ENCODE measurements around the gene AUH.
"Not testable (repeated sequence)": the region's sequence is repeated elsewhere in the genome, so short reads cannot be mapped to it uniquely, and the experiment has no call there.

The AUH gene

DNA sequence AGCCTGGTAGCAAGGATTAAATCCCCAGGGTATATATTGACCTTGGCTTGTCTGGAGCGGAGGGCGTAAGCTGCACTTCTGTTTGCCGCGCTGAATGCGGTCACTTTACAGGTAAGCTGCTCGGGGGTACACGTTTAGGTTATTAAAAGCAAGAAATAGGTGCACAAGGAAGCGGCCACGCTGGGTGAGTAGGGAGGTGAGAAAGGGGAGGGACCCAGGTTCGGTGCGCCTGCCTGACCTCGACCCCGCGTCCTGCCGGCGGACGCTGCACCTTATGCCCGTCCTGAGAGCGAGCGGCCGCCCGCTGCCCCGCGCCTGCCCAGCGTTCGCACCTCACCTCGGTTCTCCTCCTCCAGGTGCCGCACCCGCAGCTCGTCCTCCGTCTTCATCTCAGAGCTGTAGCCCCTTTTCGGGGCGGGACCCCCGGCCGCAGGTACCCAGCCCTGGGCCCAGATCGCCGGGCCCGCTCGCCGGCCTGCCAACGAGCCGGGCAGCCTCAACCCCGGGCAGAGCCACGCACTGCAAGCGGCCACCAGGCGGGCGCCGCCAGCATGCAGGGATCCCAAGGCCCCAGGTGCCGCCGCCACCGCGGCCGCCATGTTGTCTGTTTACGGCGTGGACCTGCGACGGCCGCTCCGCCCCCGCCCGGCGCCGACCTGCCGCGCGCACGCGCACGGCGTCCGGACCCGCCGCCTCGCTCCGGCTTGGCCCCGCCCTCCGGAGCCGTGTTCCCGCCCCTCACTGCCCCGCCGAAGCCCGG lies at the start of gene AUH:
AUH (minus strand) TSS at position 628 of the 760 bp plus-strand sequence; CDS start at position 599, 29 bp downstream.
- DNase-seq (ENCODE audit: low spot score): peak; percentile 100

- no peak for DNase-seq (ENCODE audit: low spot score)
Observed at GRCh38 chr9:91411096-91411771, 49.5 kb upstream of the AUH start.

DNA sequence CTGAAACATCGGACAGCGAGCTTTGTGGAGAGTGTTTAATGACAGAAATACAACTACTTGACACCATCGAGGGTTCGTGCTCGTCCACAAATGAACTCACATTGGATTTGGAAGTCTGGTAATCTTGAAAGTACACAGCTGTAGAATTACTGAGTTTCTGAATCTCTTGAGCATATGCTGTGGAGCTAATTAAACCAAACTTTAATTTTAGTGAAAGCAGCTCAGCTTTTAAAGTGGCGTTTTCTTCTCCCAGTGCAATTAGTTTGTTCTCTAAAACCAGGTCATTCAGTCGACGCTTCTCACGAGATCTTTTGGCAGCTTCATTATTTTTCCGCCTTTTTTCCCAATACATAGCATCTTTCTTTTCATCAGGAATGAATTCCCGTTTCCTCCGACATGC lies 48.4 kb upstream of the AUH start:
- DNase-seq (ENCODE audit: low spot score): no peak

- no peak for DNase-seq (ENCODE audit: low spot score)
Observed at GRCh38 chr9:91408475-91408874, 46.8 kb upstream of the AUH start.

GRCh38 chr9:91407580-91408318 lies 46.0 kb upstream of the AUH start:
- no peak for DNase-seq (ENCODE audit: low spot score)

- no peak for DNase-seq (ENCODE audit: low spot score)
Observed at GRCh38 chr9:91405343-91406077, 43.8 kb upstream of the AUH start.

DNA sequence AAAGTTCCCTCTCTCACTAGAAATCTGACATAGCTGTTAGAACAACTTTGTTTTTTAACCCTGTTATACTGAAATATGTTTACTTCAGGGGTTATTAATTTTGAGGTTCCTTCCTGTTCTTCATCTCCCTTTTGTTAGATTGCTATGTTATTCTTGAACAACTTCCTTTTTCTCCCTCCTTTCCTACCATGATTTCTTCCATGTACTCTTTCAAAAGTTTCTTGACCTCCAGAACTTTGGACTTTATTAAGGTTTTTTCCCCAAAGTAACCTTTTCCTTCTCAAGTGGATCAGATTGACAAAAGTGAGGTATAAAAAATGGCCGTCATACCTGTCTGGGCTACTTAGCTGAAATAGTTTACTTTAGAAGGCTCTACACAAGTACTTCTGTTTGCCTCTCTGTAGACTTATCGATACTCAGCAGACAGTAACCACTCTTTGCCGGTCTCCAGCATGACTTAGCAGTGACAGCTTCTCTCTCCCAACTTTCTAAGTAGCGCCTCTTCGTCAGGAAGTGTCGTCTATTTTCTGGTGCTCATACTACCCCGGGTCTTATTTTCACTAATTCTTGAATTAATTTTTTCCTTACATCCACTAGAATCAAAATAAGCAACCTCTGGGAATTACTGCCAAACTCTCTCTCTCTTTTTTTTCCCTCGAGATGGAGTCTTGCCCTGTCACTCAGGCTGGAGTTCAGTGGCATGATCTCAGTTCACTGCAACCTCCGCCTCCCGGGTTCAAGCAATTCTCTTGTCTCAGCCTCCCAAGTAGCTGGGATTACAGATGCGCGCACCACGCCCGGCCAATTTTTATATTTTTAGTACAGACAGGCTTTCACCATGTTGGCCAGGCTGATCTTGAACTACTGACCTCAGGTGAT lies 42.2 kb upstream of the AUH start:
- DNase-seq (ENCODE audit: low spot score): no peak

DNA sequence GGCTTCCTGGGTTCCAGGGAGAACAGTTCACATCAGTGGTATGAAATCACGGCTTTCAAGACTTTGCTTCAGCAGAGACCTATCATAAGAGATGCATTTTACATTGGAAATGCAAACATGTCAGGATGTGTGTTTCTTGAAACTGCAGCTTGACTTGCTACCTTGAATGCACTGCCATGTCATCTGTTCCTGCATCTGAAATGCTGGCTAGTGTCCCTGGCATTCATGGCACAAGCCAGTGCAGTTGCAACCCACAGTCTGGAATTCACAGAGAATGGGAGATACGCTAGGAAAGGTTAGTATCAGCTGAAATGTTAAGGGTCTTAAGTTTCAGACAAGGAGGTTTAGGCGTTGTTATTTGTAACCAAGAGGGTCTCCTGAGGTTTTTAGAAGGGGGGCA lies 37.2 kb upstream of the AUH start:
- DNase-seq (ENCODE audit: low spot score): no peak

- peak; percentile 53 for DNase-seq (ENCODE audit: low spot score)
Observed at GRCh38 chr9:91395553-91396471, 34.1 kb upstream of the AUH start.

GRCh38 chr9:91395106-91395552 lies 33.4 kb upstream of the AUH start:
- peak; percentile 32 for DNase-seq (ENCODE audit: low spot score)

GRCh38 chr9:91393826-91394225 lies 32.1 kb upstream of the AUH start:
- no peak for DNase-seq (ENCODE audit: low spot score)

GRCh38 chr9:91392435-91392834 lies 30.7 kb upstream of the AUH start:
- DNase-seq (ENCODE audit: low spot score): no peak

DNA sequence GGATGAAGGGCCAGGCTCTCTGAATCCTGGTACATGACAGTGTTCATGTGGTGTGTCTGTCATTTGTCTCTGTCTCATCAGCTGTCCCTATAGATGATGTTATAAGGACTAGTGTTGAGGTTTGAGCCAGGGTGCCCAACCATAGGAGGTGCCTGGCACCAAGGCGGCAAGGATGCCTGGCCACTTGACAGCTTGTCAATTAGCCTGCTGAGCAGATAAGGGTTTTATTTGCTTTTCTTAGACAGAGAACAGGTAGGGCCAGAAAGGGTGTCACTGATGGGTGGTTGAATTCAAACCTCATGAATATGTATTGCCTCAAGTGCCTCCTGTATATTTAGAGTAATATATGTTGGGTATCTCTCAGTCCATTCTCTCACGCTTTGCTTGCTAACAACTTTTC lies 30.1 kb upstream of the AUH start:
- no peak for DNase-seq (ENCODE audit: low spot score)

DNA sequence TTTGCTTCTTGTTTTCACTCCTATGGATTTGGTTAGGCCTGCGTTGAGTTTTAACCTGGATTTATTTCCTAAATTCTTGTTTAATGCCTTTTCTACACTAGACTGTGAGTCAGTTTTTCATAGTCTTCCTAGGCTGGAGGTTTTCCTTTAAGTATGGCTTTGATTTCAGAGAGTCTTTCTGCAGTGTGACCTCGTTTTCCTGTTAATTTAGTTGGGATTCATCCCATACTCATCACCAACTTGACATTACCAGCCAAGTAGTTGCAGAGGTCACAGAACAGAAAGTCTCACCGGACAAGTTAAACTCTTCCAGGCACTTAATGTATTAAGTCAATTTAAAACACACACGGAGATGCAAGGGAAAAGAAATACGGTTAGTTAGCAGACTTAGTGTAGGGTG lies 29.7 kb upstream of the AUH start:
- DNase-seq (ENCODE audit: low spot score): peak; percentile 28

DNA sequence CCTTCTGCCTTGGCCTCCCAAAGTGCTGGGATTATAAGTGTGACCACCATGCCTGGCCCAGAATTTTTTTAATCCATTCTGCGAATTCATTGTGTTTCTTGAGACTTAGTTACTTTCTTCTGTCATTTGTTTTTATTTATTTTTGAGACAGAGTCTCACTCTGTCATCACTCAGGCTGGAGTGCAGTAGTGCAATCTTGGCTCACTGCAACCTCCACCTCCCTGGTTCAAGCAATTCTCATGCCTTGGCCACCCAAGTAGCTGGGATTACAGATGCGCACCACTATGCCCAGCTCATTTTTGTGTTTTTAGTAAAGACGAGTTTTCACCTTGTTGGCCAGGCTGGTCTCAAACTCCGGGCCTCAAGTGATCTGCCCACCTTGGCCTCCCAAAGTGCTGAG lies 28.0 kb upstream of the AUH start:
- not testable (repeated sequence) for DNase-seq (ENCODE audit: low spot score)

- no peak for DNase-seq (ENCODE audit: low spot score)
Observed at GRCh38 chr9:91386765-91387164, 25.0 kb upstream of the AUH start.

DNA sequence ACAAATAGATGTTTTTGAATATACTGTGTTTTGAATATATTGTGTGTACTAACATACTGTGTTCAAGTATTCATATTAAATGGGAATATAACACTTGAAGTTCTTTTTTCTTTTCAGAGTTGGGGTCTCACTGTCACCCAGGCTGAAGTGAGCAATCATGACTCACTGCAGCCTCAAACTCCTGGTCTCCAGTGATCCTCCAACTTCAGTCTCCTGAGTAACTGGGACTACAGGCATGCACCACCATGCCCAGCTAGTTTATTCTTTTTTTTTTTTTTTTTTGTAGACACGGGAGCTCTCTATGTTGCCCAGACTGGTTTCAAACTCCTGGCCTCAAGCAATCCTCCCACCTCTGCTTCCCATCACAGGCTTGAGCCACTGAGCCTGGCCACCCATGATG lies 23.2 kb upstream of the AUH start:
- no peak for DNase-seq (ENCODE audit: low spot score)

GRCh38 chr9:91383577-91383976 lies 21.9 kb upstream of the AUH start:
- DNase-seq (ENCODE audit: low spot score): no peak

DNA sequence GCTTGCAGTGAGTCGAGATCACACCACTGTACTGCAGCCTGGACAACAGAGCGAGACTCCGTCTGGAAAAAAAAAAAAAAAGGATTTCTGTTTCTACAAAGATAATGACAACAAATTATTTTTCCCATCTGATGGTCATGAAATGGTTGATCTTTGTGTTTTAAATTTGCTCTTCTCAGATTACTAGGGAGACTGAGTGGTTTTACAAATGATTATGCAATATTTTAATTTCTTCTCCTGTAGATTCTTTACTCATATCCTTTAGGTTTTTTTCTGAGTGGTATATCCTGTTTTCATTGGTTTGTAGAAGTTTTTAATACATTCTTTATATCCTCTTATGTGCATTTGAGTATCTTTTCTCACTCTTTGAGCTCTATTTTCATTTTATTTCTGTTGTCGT lies 20.6 kb upstream of the AUH start:
- DNase-seq (ENCODE audit: low spot score): no peak

DNA sequence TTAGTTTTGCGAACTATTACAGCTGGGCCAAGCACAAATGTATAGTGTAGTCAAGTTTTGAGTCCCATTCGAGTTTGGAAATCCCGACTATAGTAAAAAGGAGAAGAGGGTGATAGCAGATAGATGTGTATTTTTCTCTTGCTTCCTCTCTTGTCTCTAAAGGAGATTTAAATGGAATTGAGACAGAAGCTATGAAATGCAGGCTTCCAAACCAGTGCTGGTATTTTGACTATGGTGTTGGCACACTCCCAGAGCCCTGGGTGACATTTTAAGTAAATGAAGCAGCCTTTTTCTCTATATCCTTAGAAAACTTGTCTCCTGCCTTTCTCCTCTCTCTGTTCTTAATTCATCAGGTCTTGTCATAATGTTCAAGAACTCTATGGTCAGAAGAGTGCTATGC lies 17.7 kb upstream of the AUH start:
- DNase-seq (ENCODE audit: low spot score): no peak

All from AG20443 (cell line).